Astrocyte of the hippocampus (primary cell): ENCODE results near the gene RIMS1.

Source experiments
- DNase-seq: peaks from one replicate; pipeline ENCODE4 v3.0.0; 2011; ENCODE audit warnings: low read depth, low spot score

Gene RIMS1

DNA sequence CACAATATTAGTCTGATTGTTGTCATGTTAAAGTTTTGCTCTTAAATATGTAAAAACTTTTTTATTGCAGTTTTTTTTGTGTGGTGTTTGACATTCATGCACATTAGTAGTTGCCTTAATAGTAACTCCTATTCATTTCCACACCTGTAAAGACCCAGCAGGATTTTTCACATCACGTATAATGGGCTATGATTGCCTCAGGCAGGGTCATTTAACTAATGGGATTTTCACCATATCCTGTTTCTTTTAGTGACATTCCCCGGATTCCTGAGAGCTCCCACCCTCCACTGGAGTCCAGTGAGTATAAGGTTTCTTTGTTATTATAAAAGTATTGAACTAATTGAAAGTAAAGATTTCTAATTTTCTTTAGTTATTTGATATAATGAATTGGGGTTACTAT lies 359.2 kb downstream of the RIMS1 start:
- peak; percentile 47 for DNase-seq

DNA sequence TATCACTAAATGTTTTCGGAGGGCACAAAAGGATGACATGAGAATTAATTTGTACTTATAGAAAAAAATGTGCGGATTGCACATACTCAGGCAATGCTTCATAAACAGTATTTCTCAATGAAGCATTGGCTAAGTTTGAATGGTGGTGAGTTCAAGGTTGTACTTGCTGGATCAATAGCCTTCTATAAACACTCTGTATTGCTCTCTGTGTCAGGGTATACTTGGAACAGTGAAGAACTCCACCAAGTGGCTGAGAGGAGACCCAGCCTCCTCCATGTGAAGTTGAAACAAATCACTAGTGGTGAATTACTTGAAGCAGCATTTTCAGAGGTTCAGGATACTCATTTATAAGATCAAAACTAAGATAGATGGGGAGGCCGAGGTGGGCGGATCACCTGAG lies 360.6 kb downstream of the RIMS1 start:
- DNase-seq = no peak

DNA sequence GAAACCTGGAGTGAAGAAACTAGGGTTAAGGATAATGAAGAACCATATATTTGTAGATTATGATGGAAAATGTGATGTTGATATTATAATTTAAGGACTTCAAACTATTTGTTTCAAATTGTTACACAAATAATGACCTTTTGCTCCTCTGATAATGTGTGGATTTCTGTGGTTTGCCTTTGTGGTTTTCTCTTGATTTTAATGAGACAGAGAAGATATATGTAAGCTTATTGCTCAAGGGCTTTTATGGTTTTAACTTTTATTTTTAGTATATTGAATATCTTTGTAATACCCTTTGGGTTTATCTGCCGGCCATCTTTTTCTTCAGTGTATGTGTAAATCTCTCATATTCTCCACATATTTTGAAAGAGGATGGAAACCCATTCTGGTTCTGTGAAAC lies 362.3 kb downstream of the RIMS1 start:
- peak; percentile 7 for DNase-seq

DNA sequence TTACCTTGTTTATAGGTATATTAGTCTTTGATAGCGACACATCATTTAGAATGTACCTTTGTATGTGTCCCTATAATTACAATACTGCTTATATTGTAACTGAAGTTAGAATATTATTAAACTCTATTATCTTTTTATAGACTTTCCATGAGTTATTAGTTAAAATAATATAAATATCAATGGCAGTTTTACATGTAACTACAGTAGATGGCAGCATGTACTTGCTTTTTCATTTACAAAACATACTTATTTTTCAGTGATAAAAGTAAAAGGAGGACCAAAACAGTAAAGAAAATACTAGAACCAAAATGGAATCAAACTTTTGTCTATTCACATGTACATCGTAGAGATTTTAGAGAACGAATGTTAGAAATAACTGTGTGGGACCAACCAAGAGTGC lies 364.3 kb downstream of the RIMS1 start:
- no peak for DNase-seq

DNA sequence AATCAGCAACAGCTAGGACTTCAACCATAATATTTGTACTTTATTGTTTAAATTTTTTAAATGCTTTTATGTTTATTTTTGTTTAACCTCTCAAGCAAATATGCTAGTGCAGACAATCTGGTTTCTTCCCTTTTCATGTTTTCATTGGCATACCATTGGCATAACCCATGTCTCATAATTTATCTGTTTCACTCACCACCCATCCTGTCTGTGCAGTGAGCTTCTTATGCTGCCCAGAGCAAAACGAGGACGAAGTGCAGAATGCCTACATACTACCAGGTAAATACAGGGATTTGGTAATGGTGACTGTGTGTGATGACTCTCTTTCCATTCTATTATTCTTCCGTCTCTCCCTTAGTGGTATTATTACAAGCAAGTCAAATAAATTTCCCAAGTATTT lies 374.1 kb downstream of the RIMS1 start:
- DNase-seq = no peak

DNA sequence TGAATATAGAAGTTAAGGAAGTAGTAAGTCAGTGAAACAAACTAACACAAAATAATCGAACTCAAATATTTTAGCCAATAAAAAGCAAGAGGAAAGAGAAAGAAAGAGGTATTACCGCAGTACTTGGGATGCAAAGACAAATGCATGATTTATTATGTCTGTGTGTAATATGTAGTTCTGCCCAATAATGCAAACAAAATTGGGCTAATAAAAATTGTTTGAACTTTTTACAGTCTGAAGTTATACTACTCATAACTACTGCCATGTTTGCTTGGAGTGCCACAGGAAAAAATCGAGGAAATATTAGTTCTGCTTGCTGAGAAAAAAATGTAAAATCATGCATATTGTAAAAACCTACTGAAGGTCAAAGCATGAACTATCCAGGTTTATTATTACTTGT lies 375.2 kb downstream of the RIMS1 start:
- DNase-seq = no peak

DNA sequence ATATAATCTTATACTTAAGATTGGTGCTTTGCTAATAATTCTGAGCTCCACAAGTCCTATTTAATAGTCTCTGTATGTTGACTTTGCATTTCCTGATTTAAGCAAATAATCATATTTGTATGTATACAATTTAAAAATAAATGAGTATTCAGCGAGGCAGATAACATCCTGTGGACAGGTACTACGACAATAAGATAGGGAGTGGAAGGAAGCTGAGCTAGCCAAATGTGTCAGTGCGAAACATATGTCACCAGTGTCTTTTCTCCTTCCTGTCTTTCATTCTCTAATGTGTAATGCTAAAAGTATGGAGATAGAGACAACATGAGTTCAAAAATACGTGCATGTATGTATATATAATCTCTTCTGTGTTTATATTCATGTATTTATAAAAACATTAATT lies 375.9 kb downstream of the RIMS1 start:
- DNase-seq = no peak

DNA sequence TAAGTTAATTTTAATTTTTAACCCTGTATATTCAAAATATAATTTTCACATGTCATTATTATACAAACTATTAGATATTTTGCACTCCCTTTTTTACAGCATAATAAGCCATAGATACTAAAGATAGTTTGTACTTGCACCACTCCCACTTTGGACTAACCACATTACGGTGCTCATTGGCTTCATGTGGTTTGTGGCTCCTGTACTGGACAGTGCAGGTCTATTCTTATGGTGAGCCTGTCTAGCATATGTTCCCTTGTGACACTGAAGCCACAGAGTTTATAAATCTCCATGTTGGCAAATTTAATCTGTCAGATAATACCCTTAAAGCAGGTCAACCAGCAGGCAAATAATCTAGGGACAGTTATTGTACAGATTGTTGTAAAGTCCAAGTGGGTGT lies 381.1 kb downstream of the RIMS1 start:
- DNase-seq = no peak

DNA sequence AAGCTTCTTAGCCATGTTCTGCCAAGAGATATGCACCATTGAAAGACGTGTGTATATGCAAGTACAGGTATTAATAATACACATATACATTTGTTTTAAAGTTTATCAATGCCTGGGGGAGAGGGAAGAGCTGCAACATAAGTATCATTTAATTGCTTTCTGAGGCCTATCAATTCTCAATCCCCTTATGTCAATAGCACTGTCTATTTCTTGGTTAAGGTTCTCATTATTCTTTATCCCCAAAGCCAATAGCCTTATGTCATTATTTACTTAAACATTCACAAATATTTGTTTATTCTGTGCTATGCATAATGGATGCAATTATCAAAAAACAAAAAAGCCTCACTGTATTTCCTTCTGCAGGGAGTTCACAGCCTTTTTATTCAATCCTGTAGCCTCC lies 385.2 kb downstream of the RIMS1 start:
- DNase-seq = no peak

DNA sequence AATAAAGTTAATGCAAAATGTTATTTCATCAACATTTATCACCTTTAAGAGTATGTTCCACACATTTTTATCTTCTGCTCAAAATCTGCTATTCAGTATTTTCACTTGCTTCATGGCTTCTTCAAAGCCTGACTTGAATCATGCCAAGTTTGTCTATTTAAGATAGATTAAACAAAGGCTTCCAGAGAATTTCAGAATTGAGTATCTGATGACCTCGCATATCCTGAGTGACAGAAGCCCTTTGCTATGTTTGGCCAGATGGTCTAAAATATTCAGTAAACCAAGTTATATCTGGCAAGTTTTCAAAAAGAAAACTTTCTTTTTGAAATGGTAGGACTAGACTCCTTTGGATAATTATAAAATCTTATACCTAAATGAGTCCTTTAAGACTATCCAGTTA lies 386.6 kb downstream of the RIMS1 start:
- peak; percentile 24 for DNase-seq

DNA sequence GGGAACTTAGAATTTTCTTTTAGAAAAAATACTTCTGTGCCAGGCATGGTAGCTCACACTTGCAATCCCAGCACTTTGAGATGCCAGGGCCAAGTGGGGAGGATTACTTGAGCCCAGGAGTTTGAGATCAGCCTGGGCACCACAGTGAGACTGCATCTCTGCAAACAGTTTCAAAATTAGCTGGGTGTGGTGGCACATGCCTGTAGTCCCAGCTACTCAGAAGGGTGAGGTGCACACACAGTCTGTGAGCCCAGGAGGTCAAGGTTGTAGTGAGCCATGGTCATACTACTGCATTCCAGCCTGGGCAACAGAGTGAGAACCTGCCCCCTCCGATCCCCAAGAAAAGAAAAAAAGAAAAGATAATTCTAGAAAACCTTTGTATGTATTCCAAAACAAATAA lies 389.5 kb downstream of the RIMS1 start:
- DNase-seq = no peak

DNA sequence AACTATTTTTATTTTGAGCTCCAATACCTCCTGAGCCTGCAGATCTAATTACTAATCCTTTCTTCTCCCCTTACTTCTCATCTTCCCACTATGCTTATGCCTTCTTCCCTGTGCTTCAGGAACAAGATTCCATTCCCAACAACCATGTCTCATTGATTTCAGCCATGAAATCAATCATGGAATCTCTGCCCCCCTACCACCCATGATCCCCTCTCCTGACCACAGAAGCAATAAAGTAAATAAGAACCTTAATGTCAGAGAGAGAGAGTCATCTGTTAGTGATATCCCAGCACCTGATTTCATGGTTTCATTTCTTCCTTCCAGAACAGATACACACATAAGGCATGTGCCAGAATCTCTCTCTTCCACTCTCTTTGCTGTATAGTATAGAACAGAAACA lies 395.9 kb downstream of the RIMS1 start:
- no peak for DNase-seq

DNA sequence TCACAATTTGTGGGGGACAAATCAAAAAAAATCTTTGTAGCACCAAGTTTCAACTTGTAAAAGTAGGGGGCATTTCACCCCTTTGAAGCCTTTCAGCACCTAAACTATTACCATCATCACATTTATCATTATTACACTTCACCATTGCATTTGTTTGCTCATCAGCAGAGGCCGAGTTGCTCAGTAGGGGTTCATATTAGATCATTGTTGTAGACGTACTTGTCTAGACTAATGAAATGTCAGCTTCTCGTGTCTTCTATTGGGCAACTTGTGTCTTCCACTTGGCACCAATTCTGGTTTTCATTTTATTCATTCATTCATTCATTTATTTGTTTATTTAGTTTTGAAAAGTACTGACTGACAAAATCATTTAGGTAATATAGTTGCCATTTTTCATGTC lies 397.2 kb downstream of the RIMS1 start:
- no peak for DNase-seq

DNA sequence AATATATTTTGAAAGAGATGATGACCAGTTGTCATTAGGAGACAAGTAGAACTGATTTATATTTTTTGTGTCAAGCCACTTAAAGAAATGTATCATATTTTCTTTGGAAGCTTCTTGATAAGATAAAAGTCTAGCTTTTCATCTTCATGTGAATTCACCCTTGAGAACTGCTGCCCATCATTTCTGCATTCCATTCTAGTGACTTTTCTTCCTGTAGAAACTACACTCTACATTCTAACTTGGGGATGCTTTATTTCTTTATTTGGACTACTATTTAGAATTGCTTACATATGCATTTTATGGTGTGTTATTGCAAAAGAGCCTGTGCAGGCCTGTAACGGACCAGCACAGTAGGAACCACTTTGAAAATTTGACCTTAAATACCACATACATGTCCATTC lies 400.6 kb downstream of the RIMS1 start:
- DNase-seq = peak; percentile 38

DNA sequence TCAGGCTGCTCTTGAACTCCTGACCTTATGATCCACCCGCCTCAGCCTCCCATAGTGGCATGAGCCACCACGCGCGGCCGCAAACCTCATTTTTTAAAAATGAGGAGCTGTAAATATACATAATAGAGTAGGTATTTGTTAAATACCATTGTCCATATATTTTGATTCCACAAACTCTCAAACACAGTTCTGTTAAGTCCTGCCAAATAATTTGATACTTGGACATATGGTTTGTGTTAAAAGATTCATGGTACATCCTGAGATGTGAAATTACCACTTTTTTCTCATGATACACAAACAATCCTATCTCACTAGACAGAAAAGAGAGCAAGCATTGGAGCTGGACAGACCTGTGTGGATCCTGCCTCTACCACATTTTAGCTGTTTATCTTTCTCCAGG lies 401.5 kb downstream of the RIMS1 start:
- DNase-seq = no peak

DNA sequence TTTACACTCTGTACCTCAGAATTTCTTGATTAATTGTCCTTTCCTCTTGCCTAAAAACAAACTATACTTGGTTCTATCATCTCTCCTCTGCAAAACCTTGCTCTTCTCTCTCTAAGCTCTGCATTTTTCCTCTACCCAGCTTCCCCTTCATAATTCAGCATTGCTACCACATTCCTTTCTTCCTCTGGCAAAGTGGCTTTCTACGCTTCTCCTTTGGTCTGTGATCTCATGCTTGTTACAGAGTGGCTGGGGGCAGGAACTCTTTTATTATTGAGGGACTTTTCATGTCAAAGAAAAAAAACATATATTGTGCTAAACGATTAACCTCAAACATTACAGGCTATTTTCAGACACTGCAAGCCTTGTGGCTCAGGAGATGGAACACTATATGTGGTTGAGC lies 402.2 kb downstream of the RIMS1 start:
- DNase-seq = peak; percentile 30

DNA sequence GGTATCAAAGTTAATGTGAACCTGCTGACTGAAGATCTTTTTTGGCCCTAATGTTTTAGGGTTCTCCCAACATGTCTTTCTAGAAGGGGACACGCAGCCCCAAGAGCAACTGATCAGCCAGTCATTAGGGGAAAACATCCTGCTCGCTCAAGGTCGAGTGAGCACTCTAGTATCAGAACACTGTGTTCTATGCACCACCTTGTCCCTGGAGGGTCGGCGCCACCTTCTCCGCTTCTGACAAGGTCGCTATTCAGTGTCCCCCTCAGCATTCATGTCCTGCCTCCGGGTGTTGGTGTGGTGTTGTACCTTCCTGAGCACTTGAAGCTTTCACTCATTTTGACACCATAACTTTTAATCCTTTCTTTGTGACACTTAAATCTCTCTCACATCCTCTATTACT lies 404.3 kb downstream of the RIMS1 start:
- DNase-seq = no peak

DNA sequence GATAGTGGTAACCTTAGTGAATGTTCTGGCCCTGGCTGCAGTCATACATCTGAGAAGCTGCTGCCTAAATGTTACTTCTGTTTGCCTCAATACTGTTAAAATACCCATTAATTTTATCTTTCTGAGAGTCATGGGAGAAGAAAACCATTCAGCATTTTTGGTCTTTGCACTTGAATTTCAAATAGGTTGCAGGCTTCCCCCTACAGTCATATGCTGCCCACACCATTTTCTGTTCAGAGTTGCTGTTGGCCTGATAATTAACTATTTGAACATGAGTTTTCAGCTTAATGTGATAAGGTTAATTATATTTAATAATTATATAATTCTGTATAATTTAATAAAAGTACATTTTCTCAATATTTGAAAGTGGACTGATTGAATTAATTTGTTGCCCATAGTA lies 410.0 kb downstream of the RIMS1 start:
- DNase-seq = no peak

DNA sequence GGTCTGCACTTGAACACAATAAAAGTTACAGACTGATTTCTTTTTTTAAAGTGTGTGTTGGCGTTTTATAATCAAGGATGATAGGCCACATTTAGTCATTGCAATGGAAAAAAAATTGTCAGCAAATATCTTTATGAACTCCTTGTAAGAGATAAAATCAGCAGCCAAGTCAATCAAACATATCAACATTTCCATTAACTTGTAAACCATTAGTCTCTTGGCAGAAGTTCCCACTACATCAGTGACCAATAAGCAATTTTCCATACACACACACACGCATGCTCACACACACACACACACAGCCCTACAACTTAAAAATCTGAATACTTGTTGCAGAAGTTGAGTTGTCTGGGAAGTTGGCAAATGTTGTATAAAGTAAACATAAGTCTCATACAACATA lies 419.6 kb downstream of the RIMS1 start:
- no peak for DNase-seq

DNA sequence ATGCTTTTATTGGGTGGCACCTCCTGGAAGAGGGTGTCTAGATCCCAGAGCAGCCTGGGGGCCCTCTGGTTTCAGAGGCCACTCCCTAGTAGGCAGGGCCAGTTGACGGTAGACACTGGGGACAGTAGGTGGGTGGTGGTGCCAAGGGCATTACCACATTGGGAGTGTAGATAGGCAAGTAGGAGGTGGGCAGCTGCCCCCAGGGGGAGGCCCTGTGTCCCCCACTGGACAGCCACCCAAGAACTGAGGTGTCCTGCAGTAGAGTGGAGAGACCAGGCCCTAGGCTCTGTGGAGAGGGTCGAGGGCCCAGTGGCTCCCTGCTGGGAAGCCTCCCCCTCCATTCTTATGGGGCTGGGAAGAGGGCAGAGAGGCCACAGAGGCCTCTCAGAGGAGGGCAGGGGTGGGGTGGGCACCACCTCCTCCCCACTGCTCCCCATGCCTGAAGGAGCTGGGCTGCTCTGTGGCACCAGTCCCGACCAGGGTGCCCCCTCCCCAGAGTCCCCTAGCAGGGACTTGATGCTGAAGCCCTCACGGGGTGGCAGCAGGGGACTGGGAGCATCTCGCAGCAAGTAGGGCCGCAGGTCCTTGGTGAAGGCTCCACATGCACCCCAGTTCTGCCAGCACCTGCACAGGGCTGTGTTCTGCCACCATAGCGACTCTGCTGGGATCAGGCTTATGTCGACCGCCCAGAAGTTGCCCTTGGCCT lies 430.5 kb downstream of the RIMS1 start:
- DNase-seq = no peak

DNA sequence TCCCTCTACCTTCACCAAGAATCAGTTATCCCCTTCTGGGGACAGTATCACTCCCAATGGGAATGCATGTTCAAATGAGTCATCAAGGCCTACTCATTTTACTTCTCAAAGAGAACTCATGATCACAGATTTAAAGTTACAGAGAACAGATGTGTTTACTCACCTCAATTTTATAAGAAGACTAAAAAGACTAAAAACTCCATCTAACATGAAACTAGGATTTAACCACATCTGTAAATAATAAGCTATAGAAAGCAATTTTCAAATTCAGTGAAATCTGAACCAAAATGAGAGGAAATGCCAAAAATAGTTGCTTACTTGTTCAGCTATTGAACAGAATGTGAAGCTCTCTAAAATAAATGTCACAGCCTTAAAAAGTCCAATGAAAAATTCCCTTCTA lies 435.4 kb downstream of the RIMS1 start:
- DNase-seq = peak; percentile 4

DNA sequence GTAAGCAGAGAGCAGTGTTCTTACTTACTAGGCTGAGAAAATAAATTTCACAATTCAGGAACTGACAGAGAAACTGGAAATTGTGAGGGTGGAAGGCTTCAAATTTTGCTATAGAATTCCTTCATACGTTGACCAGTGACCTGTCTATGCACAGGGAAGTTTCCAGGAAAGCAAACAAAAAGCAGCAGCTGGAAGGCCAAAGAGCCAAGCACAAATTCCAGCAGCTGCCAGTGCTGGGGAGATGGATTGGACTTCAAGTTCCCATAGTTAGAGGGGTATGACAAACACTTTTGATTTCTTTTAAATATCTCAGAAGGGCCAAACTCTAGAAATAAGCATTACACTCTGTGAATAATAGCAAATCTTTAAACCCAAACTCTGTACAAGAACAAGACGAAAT lies 436.4 kb downstream of the RIMS1 start:
- no peak for DNase-seq

DNA sequence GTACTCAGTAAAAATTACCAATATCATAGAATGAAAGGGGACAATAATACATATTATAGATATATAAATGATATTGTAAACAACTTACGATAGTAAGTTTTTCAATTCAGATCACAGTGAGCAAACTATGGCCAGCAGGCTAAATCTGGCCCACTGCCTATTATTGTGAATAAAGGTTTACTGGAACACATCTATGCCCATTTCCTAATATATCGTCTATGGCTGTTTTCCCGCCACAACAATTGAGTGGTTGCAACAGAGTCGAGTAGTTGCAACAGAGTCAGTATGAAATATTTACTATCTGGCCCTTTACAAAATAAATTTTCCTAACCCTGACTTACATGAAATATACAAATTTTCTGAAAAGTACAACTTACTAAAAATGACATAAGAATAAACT lies 438.2 kb downstream of the RIMS1 start:
- no peak for DNase-seq

DNA sequence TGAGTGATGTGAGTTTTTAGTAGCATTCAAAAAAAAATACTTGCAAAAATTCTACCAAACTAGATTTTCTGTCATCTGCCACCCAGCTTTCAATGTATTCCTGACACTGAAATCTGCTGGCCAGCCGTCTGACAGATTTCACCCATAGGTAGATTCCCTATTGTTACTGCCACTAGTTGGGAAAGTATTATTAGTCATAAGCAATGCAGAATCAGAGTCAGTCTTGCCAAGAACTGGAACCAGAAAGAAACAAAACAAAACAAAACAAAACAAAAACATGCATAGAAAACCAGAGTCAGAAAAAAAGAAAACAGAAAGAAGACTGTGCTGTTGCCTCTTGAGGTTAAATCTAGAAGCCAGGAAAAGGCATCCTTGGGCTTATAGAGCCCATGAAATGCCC lies 442.4 kb downstream of the RIMS1 start:
- DNase-seq = peak; percentile 49
